DOHH2 (cell line): ENCODE data around the gene MLXIPL.
"Not testable (repeated sequence)": the region's sequence is repeated elsewhere in the genome, so short reads cannot be mapped to it uniquely, and the experiment has no call there.

Experiments used
- H3F3A ChIP-seq: fragments of 200-600 bp; sonication (generic), shearing (Covaris generic); 2 replicates; pipeline ENCODE4 v1.6.0; 2016; ENCODE audit warnings: antibody characterized with exemption, mild to moderate bottlenecking; ENCODE audit not compliant: control insufficient read depth, insufficient read depth
- H3K27ac ChIP-seq: fragments of 200-600 bp; sonication (generic); 2 replicates; pipeline ENCODE4 v1.5.1; 2014; ENCODE audit warnings: low read depth, mild to moderate bottlenecking, low read length, moderate library complexity
- H3K27me3 ChIP-seq: fragments of 200-600 bp; sonication (generic); 2 replicates; pipeline ENCODE4 v1.6.1; 2014; ENCODE audit warnings: mild to moderate bottlenecking, low read length, mixed read lengths; ENCODE audit not compliant: control insufficient read depth
- H3K36me3 ChIP-seq: fragments of 200-600 bp; sonication (generic); 2 replicates; pipeline ENCODE4 v1.6.1; 2014; ENCODE audit warnings: mild to moderate bottlenecking, low read length, moderate library complexity, mixed read lengths; ENCODE audit not compliant: control insufficient read depth
- H3K4me1 ChIP-seq: fragments of 200-600 bp; sonication (generic); 2 replicates; pipeline ENCODE4 v1.6.1; 2014; ENCODE audit warnings: mild to moderate bottlenecking, low read length, mixed read lengths; ENCODE audit not compliant: control insufficient read depth
- H3K4me2 ChIP-seq: fragments of 200-600 bp; sonication (generic); 2 replicates; pipeline ENCODE4 v1.6.0; 2014; ENCODE audit warnings: mild to moderate bottlenecking, low read length, moderate library complexity
- H3K4me3 ChIP-seq: fragments of 200-600 bp; sonication (generic); 2 replicates; pipeline ENCODE4 v1.5.1; 2014; ENCODE audit warnings: mild to moderate bottlenecking, low read length, mixed read lengths
- H3K79me2 ChIP-seq: fragments of 200-600 bp; sonication (generic); 2 replicates; pipeline ENCODE4 v1.6.1; 2014; ENCODE audit warnings: mild to moderate bottlenecking, low read length, mixed read lengths; ENCODE audit not compliant: control insufficient read depth
- H3K9me2 ChIP-seq: fragments of 200-600 bp; sonication (generic); replicated peaks from 2 replicates; pipeline ENCODE4 v1.6.1; 2014; ENCODE audit warnings: mild to moderate bottlenecking, low read length, mixed read lengths; ENCODE audit not compliant: control insufficient read depth
- H3K9me3 ChIP-seq: fragments of 200-600 bp; sonication (generic); 2 replicates; pipeline ENCODE4 v1.6.1; 2014; ENCODE audit warnings: antibody characterized with exemption, low read length, mixed read lengths; ENCODE audit not compliant: control insufficient read depth, insufficient read depth
- H4K20me1 ChIP-seq: fragments of 200-600 bp; sonication (generic); 2 replicates; pipeline ENCODE4 v1.6.0; 2014; ENCODE audit warnings: low read depth, mild to moderate bottlenecking, antibody characterized with exemption, low read length, moderate library complexity; ENCODE audit not compliant: control insufficient read depth, insufficient read depth
- CTCF ChIP-seq: fragments of 200-600 bp; sonication (generic); IDR thresholded peaks from one replicate; pipeline ENCODE4 v1.5.1; 2014; ENCODE audit warnings: antibody characterized with exemption, mild to moderate bottlenecking, low read depth, low read length; ENCODE audit not compliant: poor library complexity, severe bottlenecking
- EZH2phosphoT487 ChIP-seq: fragments of 200-600 bp; sonication (generic); IDR thresholded peaks from 2 replicates; pipeline ENCODE4 v1.6.1; 2017; ENCODE audit warnings: borderline replicate concordance, mild to moderate bottlenecking, antibody characterized with exemption, low read length, moderate library complexity, mixed read lengths

The MLXIPL gene

GRCh38 chr7:73622527-73622908 is 1.8 kb downstream of the MLXIPL start:
- Histone ChIP-seq H3K9me3 (no peaks in the 10 kb centered on the region), H3K79me2 (no peaks in the 10 kb centered on the region), H4K20me1 (no peaks in the 10 kb centered on the region), H3K27ac (no peak overlapping the region), H3K4me3 (no peak overlapping the region), H3K4me1 (no peaks in the 10 kb centered on the region), H3K36me3 (no peaks in the 10 kb centered on the region), H3K27me3 (peaks cover 14% of the 10 kb centered on the region), H3K4me2 (no peak overlapping the region), H3F3A (no peaks in the 10 kb centered on the region), H3K9me2 (no peaks in the 10 kb centered on the region)
- TF ChIP-seq CTCF (no peak), EZH2phosphoT487 (no peak)

- H3K27ac ChIP-seq = no peak overlapping the region
- no peaks in the 10 kb centered on the region for H3K79me2 ChIP-seq
- H3K4me1 ChIP-seq = no peaks in the 10 kb centered on the region
- peaks cover 12% of the 10 kb centered on the region for H3K27me3 ChIP-seq
- H3K36me3 ChIP-seq = no peaks in the 10 kb centered on the region
- no peaks in the 10 kb centered on the region for H4K20me1 ChIP-seq
- no peaks in the 10 kb centered on the region for H3K9me3 ChIP-seq
- H3K9me2 ChIP-seq = no peaks in the 10 kb centered on the region
- TF ChIP-seq CTCF (no peak), EZH2phosphoT487 (no peak)
- H3K4me2 ChIP-seq = no peak overlapping the region
- no peak overlapping the region for H3K4me3 ChIP-seq
- no peaks in the 10 kb centered on the region for H3F3A ChIP-seq
Measured at GRCh38 chr7:73621168-73622063, 2.9 kb downstream of the MLXIPL start.

GRCh38 chr7:73619394-73619793 is 4.9 kb downstream of the MLXIPL start:
- not testable (repeated sequence) for H3K27ac ChIP-seq

GRCh38 chr7:73618538-73618937 is 5.8 kb downstream of the MLXIPL start:
- Histone ChIP-seq H3K4me1 (no peaks in the 10 kb centered on the region), H3K27me3 (peaks cover 21% of the 10 kb centered on the region), H3K9me2 (no peaks in the 10 kb centered on the region), H3K9me3 (no peaks in the 10 kb centered on the region), H4K20me1 (no peaks in the 10 kb centered on the region), H3K36me3 (no peaks in the 10 kb centered on the region), H3K27ac (no peak overlapping the region), H3K4me2 (no peak overlapping the region), H3K79me2 (no peaks in the 10 kb centered on the region), H3K4me3 (no peak overlapping the region), H3F3A (no peaks in the 10 kb centered on the region)
- TF ChIP-seq CTCF = no peak
- TF ChIP-seq EZH2phosphoT487 = no peak

More at GRCh38 chr7:73619394-73619793, 4.9 kb downstream of the MLXIPL start:
- H3F3A ChIP-seq, H3K9me3 ChIP-seq, H3K4me2 ChIP-seq, H3K79me2 ChIP-seq, H3K4me1 ChIP-seq, H4K20me1 ChIP-seq, H3K36me3 ChIP-seq, H3K4me3 ChIP-seq, H3K9me2 ChIP-seq: not testable (repeated sequence)
- peaks cover 15% of the 10 kb centered on the region for H3K27me3 ChIP-seq

GRCh38 chr7:73617520-73617919 is 6.8 kb downstream of the MLXIPL start:
- H3K4me2 ChIP-seq, H3K4me3 ChIP-seq, H4K20me1 ChIP-seq, H3K36me3 ChIP-seq, H3K4me1 ChIP-seq, H3K9me3 ChIP-seq, H3K9me2 ChIP-seq, H3F3A ChIP-seq, H3K27ac ChIP-seq, H3K79me2 ChIP-seq: not testable (repeated sequence)
- peaks cover 21% of the 10 kb centered on the region for H3K27me3 ChIP-seq
